IPS DF 6.9 (cell line): ENCODE results near the gene MYPN.

Experiments
- DNase-seq: peaks from one replicate; pipeline ENCODE4 v3.0.0-alpha.2; 2013; ENCODE audit warnings: low read depth, low spot score
- H3K27ac ChIP-seq: one replicate; pipeline ENCODE4 v1.5.1; 2013; ENCODE audit warnings: low read length, control low read depth
- H3K27me3 ChIP-seq: 2 replicates; pipeline ENCODE4 v1.6.1; 2013; ENCODE audit warnings: mild to moderate bottlenecking, low read length; ENCODE audit not compliant: control insufficient read depth, insufficient read depth
- H3K36me3 ChIP-seq: 2 replicates; pipeline ENCODE4 v1.6.1; 2013; ENCODE audit warnings: low read length; ENCODE audit not compliant: control insufficient read depth, insufficient read depth
- H3K4me1 ChIP-seq: 2 replicates; pipeline ENCODE4 v1.6.1; 2013; ENCODE audit warnings: low read length; ENCODE audit not compliant: control insufficient read depth, insufficient read depth
- H3K4me3 ChIP-seq: 2 replicates; pipeline ENCODE4 v1.5.1; 2013; ENCODE audit warnings: mild to moderate bottlenecking, low read length
- H3K9me3 ChIP-seq: 2 replicates; pipeline ENCODE4 v1.6.1; 2013; ENCODE audit warnings: low read length, inconsistent platforms; ENCODE audit not compliant: control insufficient read depth, insufficient read depth
- WGBS: extraction: QIAGEN DNeasy Blood & Tissue Kit; methylation state at CpG from one replicate; pipeline ENCODE4 v1.1.7; 2013; ENCODE audit warnings: mixed read lengths, missing lambda C conversion rate; ENCODE audit not compliant: insufficient read length, insufficient coverage; 5-methylcytosine and 5-hydroxymethylcytosine counted together

MYPN gene

DNA sequence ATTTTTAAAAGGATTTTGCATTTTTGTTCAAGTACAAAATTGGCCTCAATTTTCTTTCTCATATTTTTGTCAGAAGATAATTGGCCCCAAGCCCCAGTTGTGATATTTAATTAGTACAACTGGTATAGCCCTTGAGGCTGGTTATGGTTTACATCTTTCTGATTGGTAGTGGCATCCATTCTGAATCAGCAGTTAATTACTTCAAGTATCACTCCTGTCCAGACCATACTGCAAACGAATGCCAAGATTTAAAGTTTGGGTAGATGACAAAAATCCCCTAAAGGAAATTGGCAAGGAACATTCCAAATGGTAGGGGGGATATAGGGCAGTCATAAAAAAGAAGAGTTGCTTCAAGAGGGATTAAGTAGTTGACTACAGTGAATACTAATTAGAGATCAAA is 23.1 kb downstream of the MYPN start:
- DNase-seq: no peak
- H3K36me3 ChIP-seq: no peaks in the 10 kb centered on the region
- no peaks in the 10 kb centered on the region for H3K9me3 ChIP-seq
- H3K4me1 ChIP-seq: no peaks in the 10 kb centered on the region; the same call in 1 of the 2 replicates
- no CpG with 5 or more reads among the region's 1 CpG for WGBS
- no peak overlapping the region for H3K27ac ChIP-seq
- no peaks in the 10 kb centered on the region for H3K27me3 ChIP-seq
- no peak overlapping the region for H3K4me3 ChIP-seq

GRCh38 chr10:68133523-68133922 is 24.2 kb downstream of the MYPN start:
- DNase-seq: no peak
- H3K27ac ChIP-seq: no peak overlapping the region
- H3K4me1 ChIP-seq: no peaks in the 10 kb centered on the region; the same call in 1 of the 2 replicates
- H3K36me3 ChIP-seq: no peaks in the 10 kb centered on the region
- H3K9me3 ChIP-seq: no peaks in the 10 kb centered on the region
- no peak overlapping the region for H3K4me3 ChIP-seq
- no CpG with 5 or more reads among the region's 2 CpGs for WGBS
- H3K27me3 ChIP-seq: no peaks in the 10 kb centered on the region

DNA sequence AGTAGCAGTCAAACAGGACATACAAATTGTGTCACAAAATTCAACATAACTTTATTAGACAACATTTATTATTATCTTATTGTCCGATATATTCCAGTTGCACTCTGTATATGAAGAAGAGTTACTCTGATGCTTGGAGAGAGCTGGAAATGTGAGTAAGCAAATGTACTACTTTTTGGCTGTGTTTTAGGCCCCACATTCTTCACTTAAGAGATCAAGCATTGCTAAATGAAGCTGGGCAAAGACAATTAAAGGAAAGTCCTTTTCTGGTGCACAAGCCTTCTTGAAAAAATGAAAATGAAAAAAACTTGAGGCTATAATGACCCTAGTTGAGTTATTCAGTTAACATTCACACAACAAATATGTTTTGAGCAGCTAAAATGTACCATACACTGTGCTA is 26.1 kb downstream of the MYPN start:
- Histone ChIP-seq H3K27me3 (no peaks in the 10 kb centered on the region), H3K9me3 (no peaks in the 10 kb centered on the region), H3K27ac (no peak overlapping the region), H3K4me1 (no peaks in the 10 kb centered on the region; the same call in 1 of the 2 replicates), H3K4me3 (no peak overlapping the region), H3K36me3 (no peaks in the 10 kb centered on the region)
- no peak for DNase-seq
- no CpG with 5 or more reads among the region's 1 CpG for WGBS

DNA sequence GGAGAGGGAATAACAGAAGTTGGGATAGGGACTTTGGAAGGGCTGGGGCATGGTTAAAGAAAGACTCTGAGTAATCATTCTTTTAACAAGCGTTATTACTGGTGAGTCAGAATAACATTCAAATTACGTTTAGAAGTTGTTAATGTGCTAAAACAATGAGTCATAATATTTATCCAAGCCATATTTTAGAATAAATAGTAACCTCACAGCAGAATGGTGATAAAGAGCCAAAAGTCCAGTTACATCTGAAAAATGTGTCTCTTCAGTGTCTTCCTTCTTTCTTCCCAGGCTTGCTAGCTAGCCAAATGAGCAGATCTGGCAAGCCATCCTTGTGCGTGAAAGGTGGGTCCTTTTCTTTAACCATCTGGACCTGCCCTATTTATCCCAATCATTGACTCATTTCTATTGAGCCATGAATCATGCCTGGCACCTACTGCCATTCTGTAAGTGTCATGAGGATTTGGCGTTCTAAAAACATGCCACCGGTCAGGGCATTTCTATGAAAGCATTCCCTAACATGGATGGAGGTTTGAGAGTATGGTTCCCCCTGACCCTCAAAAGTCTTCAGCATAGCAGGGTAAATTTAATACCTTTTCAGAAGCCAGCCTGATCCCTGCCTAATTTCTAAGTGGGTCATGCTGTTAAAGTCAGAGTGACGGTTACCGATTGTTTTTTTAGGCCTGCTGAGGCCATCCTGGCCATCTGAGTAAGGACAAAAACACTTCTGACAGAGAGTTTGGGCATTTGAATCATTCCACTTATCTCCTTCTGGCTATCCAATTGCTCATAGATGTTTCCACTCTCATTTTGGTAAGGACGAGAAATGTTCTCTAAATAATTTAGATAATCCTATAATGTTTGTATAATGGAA is 26.9 kb downstream of the MYPN start:
- no peak overlapping the region for H3K4me3 ChIP-seq
- no CpG with 5 or more reads among the region's 8 CpGs for WGBS
- H3K36me3 ChIP-seq: no peaks in the 10 kb centered on the region
- no peaks in the 10 kb centered on the region for H3K9me3 ChIP-seq
- H3K4me1 ChIP-seq: no peaks in the 10 kb centered on the region; the same call in 1 of the 2 replicates
- no peaks in the 10 kb centered on the region for H3K27me3 ChIP-seq
- no peak overlapping the region for H3K27ac ChIP-seq
- DNase-seq: no peak

GRCh38 chr10:68137171-68137570 is 27.9 kb downstream of the MYPN start:
- H3K36me3 ChIP-seq: no peaks in the 10 kb centered on the region
- no peaks in the 10 kb centered on the region for H3K27me3 ChIP-seq
- no peaks in the 10 kb centered on the region; the same call in 1 of the 2 replicates for H3K4me1 ChIP-seq
- H3K9me3 ChIP-seq: no peaks in the 10 kb centered on the region
- H3K4me3 ChIP-seq: no peak overlapping the region
- no peak overlapping the region for H3K27ac ChIP-seq
- DNase-seq: no peak
- no CpG with 5 or more reads among the region's 3 CpGs for WGBS

GRCh38 chr10:68138526-68138925 is 29.2 kb downstream of the MYPN start:
- no peaks in the 10 kb centered on the region for H3K36me3 ChIP-seq
- no peaks in the 10 kb centered on the region; the same call in 1 of the 2 replicates for H3K4me1 ChIP-seq
- no peak overlapping the region for H3K4me3 ChIP-seq
- H3K9me3 ChIP-seq: no peaks in the 10 kb centered on the region
- no peak for DNase-seq
- no peak overlapping the region for H3K27ac ChIP-seq
- H3K27me3 ChIP-seq: no peaks in the 10 kb centered on the region

GRCh38 chr10:68139448-68140272 is 30.4 kb downstream of the MYPN start:
- H3K27ac ChIP-seq: no peak overlapping the region
- H3K9me3 ChIP-seq: no peaks in the 10 kb centered on the region
- H3K27me3 ChIP-seq: no peaks in the 10 kb centered on the region
- no peak overlapping the region for H3K4me3 ChIP-seq
- H3K36me3 ChIP-seq: no peaks in the 10 kb centered on the region
- no CpG with 5 or more reads among the region's 6 CpGs for WGBS
- no peak for DNase-seq
- H3K4me1 ChIP-seq: no peaks in the 10 kb centered on the region; the same call in 1 of the 2 replicates

GRCh38 chr10:68142761-68143160 is 33.5 kb downstream of the MYPN start:
- no peaks in the 10 kb centered on the region for H3K36me3 ChIP-seq
- H3K4me3 ChIP-seq: no peak overlapping the region
- no peak overlapping the region for H3K27ac ChIP-seq
- H3K9me3 ChIP-seq: no peaks in the 10 kb centered on the region
- no peaks in the 10 kb centered on the region for H3K27me3 ChIP-seq
- H3K4me1 ChIP-seq: no peaks in the 10 kb centered on the region
- WGBS: no CpG with 5 or more reads among the region's 4 CpGs
- no peak for DNase-seq

GRCh38 chr10:68144709-68145108 is 35.4 kb downstream of the MYPN start:
- no peaks in the 10 kb centered on the region for H3K36me3 ChIP-seq

DNA sequence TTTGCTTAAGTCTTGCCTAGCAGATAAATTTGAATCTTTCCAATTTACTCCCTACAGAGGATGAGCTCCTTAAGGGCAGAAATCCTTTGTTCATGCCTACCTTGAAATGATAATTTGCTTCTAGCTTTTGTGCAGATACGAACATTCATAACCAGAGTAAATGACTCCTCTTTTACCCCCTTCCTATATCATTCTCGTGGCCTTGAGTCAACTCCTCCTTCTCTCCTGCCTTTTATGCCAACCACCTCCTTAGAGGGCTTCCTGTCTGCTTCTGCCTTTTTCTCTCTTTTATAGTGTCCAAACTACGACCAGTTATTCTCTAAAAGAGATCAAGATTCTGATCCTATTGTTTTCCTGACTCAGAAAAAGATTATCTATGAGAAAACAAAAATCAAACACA is 36.4 kb downstream of the MYPN start:
- no peaks in the 10 kb centered on the region for H3K27me3 ChIP-seq
- no peaks in the 10 kb centered on the region for H3K36me3 ChIP-seq
- no peaks in the 10 kb centered on the region for H3K9me3 ChIP-seq
- no peak overlapping the region for H3K4me3 ChIP-seq
- WGBS: no CpG with 5 or more reads among the region's 3 CpGs
- no peak for DNase-seq
- no peaks in the 10 kb centered on the region for H3K4me1 ChIP-seq
- no peak overlapping the region for H3K27ac ChIP-seq

More at GRCh38 chr10:68144709-68145108, 35.4 kb downstream of the MYPN start:
- no CpG with 5 or more reads among the region's 6 CpGs for WGBS
- Histone ChIP-seq H3K4me3 (no peak overlapping the region), H3K9me3 (no peaks in the 10 kb centered on the region), H3K27ac (no peak overlapping the region), H3K27me3 (no peaks in the 10 kb centered on the region), H3K4me1 (no peaks in the 10 kb centered on the region)
- no peak for DNase-seq
